ENCODE measurements around the gene ACSF3. TPM values are rescaled to one million over a fixed set of nuclear protein-coding genes. Genes with fewer than 3 reads are reported as not detected.

ACSF3 gene
- total RNA-seq, 1 donor from 2014 or later, result 31.7 TPM

GRCh38 chr16:89149386-89149785 lies 55.7 kb downstream of the ACSF3 start:
- no peak for ATAC-seq
- no peaks in the 10 kb centered on the region for H3K4me1 ChIP-seq
- intact Hi-C loops (cut with DNase I), result no loop called here
- no peak overlapping the region for H3K27ac ChIP-seq
- TF ChIP-seq, protein P1, sequence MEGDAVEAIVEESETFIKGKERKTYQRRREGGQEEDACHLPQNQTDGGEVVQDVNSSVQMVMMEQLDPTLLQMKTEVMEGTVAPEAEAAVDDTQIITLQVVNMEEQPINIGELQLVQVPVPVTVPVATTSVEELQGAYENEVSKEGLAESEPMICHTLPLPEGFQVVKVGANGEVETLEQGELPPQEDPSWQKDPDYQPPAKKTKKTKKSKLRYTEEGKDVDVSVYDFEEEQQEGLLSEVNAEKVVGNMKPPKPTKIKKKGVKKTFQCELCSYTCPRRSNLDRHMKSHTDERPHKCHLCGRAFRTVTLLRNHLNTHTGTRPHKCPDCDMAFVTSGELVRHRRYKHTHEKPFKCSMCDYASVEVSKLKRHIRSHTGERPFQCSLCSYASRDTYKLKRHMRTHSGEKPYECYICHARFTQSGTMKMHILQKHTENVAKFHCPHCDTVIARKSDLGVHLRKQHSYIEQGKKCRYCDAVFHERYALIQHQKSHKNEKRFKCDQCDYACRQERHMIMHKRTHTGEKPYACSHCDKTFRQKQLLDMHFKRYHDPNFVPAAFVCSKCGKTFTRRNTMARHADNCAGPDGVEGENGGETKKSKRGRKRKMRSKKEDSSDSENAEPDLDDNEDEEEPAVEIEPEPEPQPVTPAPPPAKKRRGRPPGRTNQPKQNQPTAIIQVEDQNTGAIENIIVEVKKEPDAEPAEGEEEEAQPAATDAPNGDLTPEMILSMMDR (IDR thresholded peaks at IDR 0.05), result no peak
- no peak overlapping the region for H3K4me3 ChIP-seq
- H3K27me3 ChIP-seq (ENCODE audit: low read depth), result no peaks in the 10 kb centered on the region
- DNase-seq, result no peak
- H3K36me3 ChIP-seq, result peaks cover 58% of the 10 kb centered on the region
- H3K9me3 ChIP-seq, result no peaks in the 10 kb centered on the region

DNA sequence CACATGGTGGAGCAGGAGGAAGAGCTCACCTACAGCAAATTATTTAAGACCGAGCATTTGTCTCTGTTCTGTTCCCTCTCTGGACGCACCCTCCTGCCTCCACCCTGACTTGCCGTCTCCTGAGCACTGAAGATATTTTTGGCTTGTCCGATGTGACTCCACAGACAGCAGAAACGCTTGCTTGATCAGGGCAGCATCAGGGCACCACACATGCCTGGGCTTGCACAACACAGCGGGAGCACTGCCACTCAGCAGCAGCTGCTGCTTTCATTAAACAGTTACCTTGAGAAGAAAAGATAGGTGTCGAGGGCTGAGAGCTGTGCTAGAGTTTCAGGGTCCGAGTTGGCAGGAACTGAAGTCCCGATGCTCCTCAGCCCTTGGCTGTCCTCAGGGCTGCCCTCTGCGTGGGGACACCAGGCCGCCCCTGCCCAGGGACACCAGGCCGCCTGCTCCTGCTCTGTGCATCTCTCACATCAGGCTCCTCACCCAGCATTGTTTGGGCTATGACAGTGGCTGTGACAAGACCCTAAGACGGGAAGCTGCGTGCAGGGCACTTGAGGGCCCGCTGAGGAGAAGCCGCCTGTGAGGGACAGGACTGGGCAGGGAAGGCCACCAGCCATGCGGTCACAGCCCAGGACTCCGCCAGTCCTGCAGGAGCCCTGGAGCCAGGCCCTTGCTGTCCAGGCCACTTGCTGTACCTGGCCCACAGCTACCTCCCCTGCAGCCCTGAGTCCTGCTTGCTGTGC lies 56.6 kb downstream of the ACSF3 start:
- TF ChIP-seq, protein P1 (IDR thresholded peaks at IDR 0.05), result no peak
- Histone ChIP-seq H3K27ac (no peak overlapping the region), H3K36me3 (peaks cover 49% of the 10 kb centered on the region), H3K27me3 (ENCODE audit: low read depth) (no peaks in the 10 kb centered on the region), H3K9me3 (no peaks in the 10 kb centered on the region), H3K4me1 (peaks cover 8% of the 10 kb centered on the region), H3K4me3 (no peak overlapping the region)
- intact Hi-C loops (cut with DNase I), result no loop called here
- ATAC-seq (no peak), DNase-seq (peak; percentile 22)

GRCh38 chr16:89150981-89151380 lies 57.3 kb downstream of the ACSF3 start:
- H3K27ac ChIP-seq, result no peak overlapping the region
- intact Hi-C loops (cut with DNase I), result no loop called here
- H3K9me3 ChIP-seq, result no peaks in the 10 kb centered on the region
- peaks cover 42% of the 10 kb centered on the region for H3K36me3 ChIP-seq
- DNase-seq (no peak), ATAC-seq (no peak)
- H3K4me3 ChIP-seq, result no peak overlapping the region
- no peaks in the 10 kb centered on the region for H3K27me3 ChIP-seq (ENCODE audit: low read depth)
- peaks cover 16% of the 10 kb centered on the region for H3K4me1 ChIP-seq
- TF ChIP-seq, protein P1 (IDR thresholded peaks at IDR 0.05), result no peak

DNA sequence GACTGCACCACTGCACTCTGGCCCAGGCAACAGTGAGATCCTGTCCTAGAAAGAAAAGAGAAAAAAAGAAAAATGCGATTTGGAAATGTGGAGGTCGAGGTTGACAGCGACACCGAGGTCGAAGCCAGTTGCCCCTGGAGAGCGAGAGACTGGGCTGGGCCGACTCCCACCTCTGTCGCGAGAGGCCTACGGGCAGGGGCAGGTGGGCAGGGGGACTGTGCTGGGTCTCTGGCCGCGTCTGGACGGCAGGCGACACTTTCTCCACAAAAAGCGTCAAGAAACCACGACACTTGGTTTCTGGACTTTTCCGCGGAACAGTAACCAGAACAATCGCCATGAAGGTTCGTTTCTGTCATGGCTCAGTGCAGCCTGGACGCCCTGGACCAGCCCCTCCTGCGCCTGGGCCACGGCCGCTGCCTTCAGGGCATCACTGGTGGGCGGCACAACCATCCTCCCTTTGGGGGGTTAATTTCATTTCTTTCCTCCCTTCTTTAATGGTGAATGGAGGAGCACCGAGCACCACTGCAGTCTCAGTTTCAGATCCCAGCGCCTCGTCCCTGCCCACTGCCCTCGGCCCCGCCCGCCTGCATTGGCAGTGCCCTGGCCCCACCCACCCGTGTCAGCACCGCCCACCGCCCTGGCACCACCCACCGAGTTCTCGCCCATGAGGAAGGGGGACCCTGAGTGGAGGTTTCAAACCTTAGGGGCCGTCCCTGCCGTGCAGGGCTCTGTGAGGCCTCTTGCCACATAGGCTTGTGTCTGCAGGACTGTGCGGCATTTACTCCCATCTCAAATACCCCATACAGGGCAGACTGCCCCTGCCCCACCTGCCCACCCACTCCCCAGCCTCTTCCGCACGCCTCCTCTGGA lies 59.4 kb downstream of the ACSF3 start:
- Histone ChIP-seq H3K27me3 (ENCODE audit: low read depth) (no peaks in the 10 kb centered on the region), H3K9me3 (no peaks in the 10 kb centered on the region), H3K4me3 (no peak overlapping the region), H3K27ac (no peak overlapping the region), H3K36me3 (peaks cover 34% of the 10 kb centered on the region), H3K4me1 (peaks cover 27% of the 10 kb centered on the region)
- TF ChIP-seq, protein P1 (IDR thresholded peaks at IDR 0.05), result no peak
- DNase-seq (no peak), ATAC-seq (no peak)
- intact Hi-C loops (cut with DNase I), result no loop called here

GRCh38 chr16:89153848-89154271 lies 60.2 kb downstream of the ACSF3 start:
- no peak for DNase-seq
- Histone ChIP-seq H3K4me3 (no peak overlapping the region), H3K9me3 (no peaks in the 10 kb centered on the region), H3K27ac (no peak overlapping the region), H3K4me1 (peaks cover 27% of the 10 kb centered on the region), H3K27me3 (ENCODE audit: low read depth) (no peaks in the 10 kb centered on the region), H3K36me3 (peaks cover 29% of the 10 kb centered on the region)
- intact Hi-C loops (cut with DNase I), result no loop called here
- ATAC-seq, result peak in 1 of 2 donors; percentile 3
- TF ChIP-seq, protein P1 (IDR thresholded peaks at IDR 0.05), result no peak
